H1 (cell line): ENCODE measurements around the gene OSBPL6. TPM values are rescaled to one million over a fixed set of nuclear protein-coding genes. Genes with fewer than 3 reads are reported as not detected.

Source experiments
- CBX5 ChIP-seq: fragments of 300-800, 300-1000 bp; sonication (generic); IDR thresholded peaks from 2 replicates; pipeline ENCODE4 v1.7.1; 2016; ENCODE audit warnings: antibody characterized with exemption, low read length, low read depth
- CHD7 ChIP-seq: fragments of 300-600 bp; sonication (generic); IDR thresholded peaks from 2 replicates; pipeline ENCODE4 v1.7.1; 2012; ENCODE audit warnings: low read length, moderate library complexity, mild to moderate bottlenecking, inconsistent platforms; ENCODE audit not compliant: insufficient replicate concordance
- RFX5 ChIP-seq: IDR thresholded peaks from 2 replicates; pipeline ENCODE4 v1.6.1; 2011; ENCODE audit warnings: low read depth, low read length, improper control_type of control experiment, borderline replicate concordance
- polyA plus RNA-seq, 7 experiments: library from polyadenylated mRNA; depleted of rRNA in 3 of 7; stranded (reverse) in 5 of 7; unstranded in 2 of 7; fragments of >200 nt in 5 of 7; fragments of 200-250 nt in 2 of 7; gene quantifications; 1 replicate in 5 of 7; 2 replicates in 1 of 7; 4 replicates in 1 of 7; pipeline versions ENCODE4 v1.2.1 to v1.2.3, GENCODE V29; 2011 to 2013; ENCODE audit warnings: missing spikeins in 2 of 7, mixed read lengths in 2 of 7
- total RNA-seq: library from RNA; stranded (reverse); fragmentation: NEBNext Ultra II Directional; extraction: Animal tissue kit (Norgen Biotek cat#: 25700); gene quantifications from 2 replicates; pipeline ENCODE4 v1.2.1, GENCODE V29; 2021
- TF ChIP-seq, protein P1 (sequence below): IDR thresholded peaks from 2 replicates; pipeline ENCODE4 v1.6.1; 2012; ENCODE audit warnings: low read length, inconsistent platforms

OSBPL6 gene
- total and polyA plus RNA-seq, 2 of the 8 experiments (the other 6 are each of a cell fraction or from before 2014, with no cell fraction given) = 1.7 to 5.6 TPM

GRCh38 chr2:178420463-178420999, 226.2 kb downstream of the OSBPL6 start (continued):
- no peak for TF ChIP-seq CHD7
- no peak for TF ChIP-seq CBX5
- no peak for TF ChIP-seq RFX5
- TF ChIP-seq, protein P1, sequence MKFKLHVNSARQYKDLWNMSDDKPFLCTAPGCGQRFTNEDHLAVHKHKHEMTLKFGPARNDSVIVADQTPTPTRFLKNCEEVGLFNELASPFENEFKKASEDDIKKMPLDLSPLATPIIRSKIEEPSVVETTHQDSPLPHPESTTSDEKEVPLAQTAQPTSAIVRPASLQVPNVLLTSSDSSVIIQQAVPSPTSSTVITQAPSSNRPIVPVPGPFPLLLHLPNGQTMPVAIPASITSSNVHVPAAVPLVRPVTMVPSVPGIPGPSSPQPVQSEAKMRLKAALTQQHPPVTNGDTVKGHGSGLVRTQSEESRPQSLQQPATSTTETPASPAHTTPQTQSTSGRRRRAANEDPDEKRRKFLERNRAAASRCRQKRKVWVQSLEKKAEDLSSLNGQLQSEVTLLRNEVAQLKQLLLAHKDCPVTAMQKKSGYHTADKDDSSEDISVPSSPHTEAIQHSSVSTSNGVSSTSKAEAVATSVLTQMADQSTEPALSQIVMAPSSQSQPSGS = no peak
